Activated CD4-positive, alpha-beta T cell treated with anti-CD3 and anti-CD28 coated beads, Interleukin-2, amount 50 U/mL, for 4 hours (primary cell): ENCODE measurements around the gene RGS17.

Experiments used
- DNase-seq, 2 experiments: peaks; one replicate each; pipeline ENCODE4 v3.0.0-alpha.2; 2020

Gene RGS17

GRCh38 chr6:153081914-153082313 lies 49.2 kb downstream of the RGS17 start:
- DNase-seq = no peak

GRCh38 chr6:153076431-153076830 lies 54.7 kb downstream of the RGS17 start:
- DNase-seq = no peak

GRCh38 chr6:153074761-153075160 lies 56.3 kb downstream of the RGS17 start:
- no peak for DNase-seq

GRCh38 chr6:153073841-153074240 lies 57.2 kb downstream of the RGS17 start:
- DNase-seq = no peak

- no peak for DNase-seq
Observed at GRCh38 chr6:153070756-153071155, 60.3 kb downstream of the RGS17 start.

GRCh38 chr6:153069897-153070296 lies 61.2 kb downstream of the RGS17 start:
- no peak for DNase-seq

- no peak for DNase-seq
Observed at GRCh38 chr6:153065222-153065621, 65.9 kb downstream of the RGS17 start.

- DNase-seq = no peak
Observed at GRCh38 chr6:153063936-153064335, 67.1 kb downstream of the RGS17 start.

- DNase-seq = no peak
Observed at GRCh38 chr6:153062516-153062915, 68.6 kb downstream of the RGS17 start.

- DNase-seq = no peak
Observed at GRCh38 chr6:153059757-153060156, 71.3 kb downstream of the RGS17 start.

- no peak for DNase-seq
Observed at GRCh38 chr6:153059311-153059710, 71.8 kb downstream of the RGS17 start.

- DNase-seq = no peak
Observed at GRCh38 chr6:153058909-153059308, 72.2 kb downstream of the RGS17 start.

GRCh38 chr6:153058291-153058690 lies 72.8 kb downstream of the RGS17 start:
- no peak for DNase-seq

GRCh38 chr6:153056308-153056707 lies 74.8 kb downstream of the RGS17 start:
- no peak for DNase-seq

- DNase-seq = no peak
Observed at GRCh38 chr6:153051801-153052200, 79.3 kb downstream of the RGS17 start.

- DNase-seq = no peak
Observed at GRCh38 chr6:153048631-153049030, 82.5 kb downstream of the RGS17 start.

- no peak for DNase-seq
Observed at GRCh38 chr6:153047386-153047785, 83.7 kb downstream of the RGS17 start.

GRCh38 chr6:153045271-153045670 lies 85.8 kb downstream of the RGS17 start:
- DNase-seq = no peak

GRCh38 chr6:153044295-153044694 lies 86.8 kb downstream of the RGS17 start:
- DNase-seq = no peak

- no peak for DNase-seq
Observed at GRCh38 chr6:153043719-153044118, 87.4 kb downstream of the RGS17 start.

GRCh38 chr6:153038378-153039057 lies 92.6 kb downstream of the RGS17 start:
- no peak for DNase-seq

- no peak for DNase-seq
Observed at GRCh38 chr6:153034139-153034538, 96.9 kb downstream of the RGS17 start.

GRCh38 chr6:153032255-153032882 lies 98.7 kb downstream of the RGS17 start:
- DNase-seq = no peak

- no peak for DNase-seq
Observed at GRCh38 chr6:153031335-153031955, 99.6 kb downstream of the RGS17 start.
